ENCODE data around the gene SYTL3. TPM values are rescaled to one million over a fixed set of nuclear protein-coding genes. Genes with fewer than 3 reads are reported as not detected.

SYTL3 gene
- total RNA-seq, 4 donors from 2014 or later = 2.8 to 5.1 (median 3.4) TPM

- H3K9me3 ChIP-seq = no peaks in the 10 kb centered on the region
- H3K27me3 ChIP-seq = no peaks in the 10 kb centered on the region
- H3K36me3 ChIP-seq = peaks cover 56% of the 10 kb centered on the region
- DNase-seq (ENCODE audit: low spot score in 2 of 2) = no peak
- H3K27ac ChIP-seq = no peak overlapping the region
- WGBS = 86% methylated on average over 25 of the region's 25 CpGs
- no peaks in the 10 kb centered on the region for H3K4me1 ChIP-seq
- H3K4me3 ChIP-seq = no peak overlapping the region
- no peak for TF ChIP-seq CTCF (IDR thresholded peaks at IDR 0.05)
- no peak for TF ChIP-seq EP300 (IDR thresholded peaks at IDR 0.05)
- TF ChIP-seq POLR2A (IDR thresholded peaks at IDR 0.05) = no peak
- TF ChIP-seq POLR2AphosphoS5 (IDR thresholded peaks at IDR 0.05) = no peak
These were observed 27.9 kb upstream of the SYTL3 start for GRCh38 chr6:158621694-158622544.

- Histone ChIP-seq H3K36me3 (peaks cover 63% of the 10 kb centered on the region), H3K9me3 (no peaks in the 10 kb centered on the region), H3K4me3 (no peak overlapping the region), H3K4me1 (no peaks in the 10 kb centered on the region), H3K27ac (no peak overlapping the region), H3K27me3 (no peaks in the 10 kb centered on the region)
- no peak for DNase-seq (ENCODE audit: low spot score in 2 of 2)
- WGBS = 81% methylated on average over 10 of the region's 10 CpGs
- TF ChIP-seq EP300 (IDR thresholded peaks at IDR 0.05) (no peak), POLR2A (IDR thresholded peaks at IDR 0.05) (no peak), POLR2AphosphoS5 (IDR thresholded peaks at IDR 0.05) (no peak), CTCF (IDR thresholded peaks at IDR 0.05) (no peak)
These were observed 27.2 kb upstream of the SYTL3 start for GRCh38 chr6:158622545-158623190.

- Histone ChIP-seq H3K27ac (no peak overlapping the region), H3K9me3 (no peaks in the 10 kb centered on the region), H3K4me1 (no peaks in the 10 kb centered on the region), H3K36me3 (peaks cover 77% of the 10 kb centered on the region), H3K27me3 (no peaks in the 10 kb centered on the region), H3K4me3 (no peak overlapping the region)
- 90% methylated on average over 17 of the region's 25 CpGs for WGBS
- DNase-seq (ENCODE audit: low spot score in 2 of 2) = no peak
- TF ChIP-seq EP300 (IDR thresholded peaks at IDR 0.05) (no peak), POLR2A (IDR thresholded peaks at IDR 0.05) (no peak), POLR2AphosphoS5 (IDR thresholded peaks at IDR 0.05) (no peak)
These were observed 24.9 kb upstream of the SYTL3 start for GRCh38 chr6:158624684-158625682.

- H3K9me3 ChIP-seq = no peaks in the 10 kb centered on the region
- H3K4me1 ChIP-seq = peaks cover 4% of the 10 kb centered on the region
- peaks cover 74% of the 10 kb centered on the region for H3K36me3 ChIP-seq
- DNase-seq (ENCODE audit: low spot score in 2 of 2) = no peak
- WGBS = 91% methylated on average over 15 of the region's 15 CpGs
- H3K27ac ChIP-seq = no peak overlapping the region
- H3K4me3 ChIP-seq = no peak overlapping the region
- TF ChIP-seq POLR2AphosphoS5 (IDR thresholded peaks at IDR 0.05) (no peak), EP300 (IDR thresholded peaks at IDR 0.05) (no peak), POLR2A (IDR thresholded peaks at IDR 0.05) (no peak), CTCF (IDR thresholded peaks at IDR 0.05) (no peak)
- no peaks in the 10 kb centered on the region for H3K27me3 ChIP-seq
These were observed 24.0 kb upstream of the SYTL3 start for GRCh38 chr6:158625881-158626305.

GRCh38 chr6:158626360-158627167 is 23.3 kb upstream of the SYTL3 start:
- peaks cover 67% of the 10 kb centered on the region for H3K36me3 ChIP-seq

More at GRCh38 chr6:158626360-158627167, 23.3 kb upstream of the SYTL3 start:
- no peak for DNase-seq (ENCODE audit: low spot score in 2 of 2)
- no peak overlapping the region for H3K4me3 ChIP-seq
- H3K27me3 ChIP-seq = no peaks in the 10 kb centered on the region
- TF ChIP-seq POLR2AphosphoS5 (IDR thresholded peaks at IDR 0.05) = no peak
- TF ChIP-seq POLR2A (IDR thresholded peaks at IDR 0.05) = no peak
- TF ChIP-seq EP300 (IDR thresholded peaks at IDR 0.05) = no peak
- no peaks in the 10 kb centered on the region for H3K9me3 ChIP-seq
- peaks cover 10% of the 10 kb centered on the region for H3K4me1 ChIP-seq
- 83% methylated on average over 6 of the region's 6 CpGs for WGBS
- no peak overlapping the region for H3K27ac ChIP-seq

Data from suprapubic skin (tissue), 4 donors.